SK-N-SH (cell line): ENCODE results near the gene KY. TPM values are rescaled to one million over a fixed set of nuclear protein-coding genes. Genes with fewer than 3 reads are reported as not detected.

Experiments
- CTCF ChIA-PET: fragments of 300-600, 350-600 bp; formaldehyde crosslinking; extraction: SDS; loops from one replicate; lab custom pipeline; 2021; lab: Yijun Ruan, JAX
- POLR2A ChIA-PET: fragments of 350-600 bp; sonication (Branson Sonifier 250); formaldehyde crosslinking; extraction: SDS; loops from one replicate; lab custom pipeline; 2020; ENCODE audit warnings: antibody characterized with exemption, inconsistent platforms; lab: Yijun Ruan, JAX
- DNase-seq: peaks from one replicate; pipeline ENCODE4 v3.0.0; 2012
- H2AFZ ChIP-seq: fragments of 200-600 bp; sonication (generic); 2 replicates; pipeline ENCODE4 v1.8.1; 2016; ENCODE audit warnings: antibody characterized with exemption, mild to moderate bottlenecking, low read depth
- H3F3A ChIP-seq: fragments of 200-600 bp; sonication (generic); replicated peaks from 2 replicates; pipeline ENCODE3; 2016; ENCODE audit warnings: antibody characterized with exemption, mild to moderate bottlenecking; ENCODE audit not compliant: insufficient read depth
- H3K27ac ChIP-seq, 2 experiments: fragments of 200-500 bp in 1 of 2; fragments of 200-600 bp in 1 of 2; sonication (Bioruptor generic) in 1 of 2; sonication (generic), shearing (Covaris generic) in 1 of 2; 2 replicates each; pipeline versions ENCODE4 v1.5.1 to v1.6.1; 2014 to 2016; ENCODE audit warnings: low read depth in 2 of 2, inconsistent platforms in 1 of 2, low read length in 1 of 2, mild to moderate bottlenecking in 1 of 2, mixed read lengths in 1 of 2
- H3K27me3 ChIP-seq: fragments of 200-600 bp; sonication (generic), shearing (Covaris generic); 2 replicates; pipeline ENCODE4 v1.6.1; 2016; ENCODE audit warnings: mixed run types; ENCODE audit not compliant: insufficient read depth
- H3K36me3 ChIP-seq, 2 experiments: fragments of 200-500 bp in 1 of 2; fragments of 200-600 bp in 1 of 2; sonication (Bioruptor generic) in 1 of 2; sonication (generic) in 1 of 2; replicated peaks in 1 of 2; 2 replicates each; pipeline versions ENCODE3 to v1.5.1; 2014 to 2016; ENCODE audit warnings: low read length in 1 of 2, mild to moderate bottlenecking in 1 of 2; ENCODE audit not compliant: insufficient read depth in 2 of 2, control insufficient read depth in 1 of 2
- H3K4me1 ChIP-seq, 2 experiments: fragments of 200-500 bp in 1 of 2; fragments of 200-600 bp in 1 of 2; sonication (Bioruptor generic) in 1 of 2; sonication (generic), shearing (Covaris generic) in 1 of 2; 2 replicates each; pipeline versions ENCODE4 v1.5.1 to v1.6.1; 2014 to 2016; ENCODE audit warnings: low read depth in 1 of 2, low read length in 1 of 2, mixed run types in 1 of 2; ENCODE audit not compliant: insufficient read depth in 2 of 2, control insufficient read depth in 1 of 2
- H3K4me2 ChIP-seq: fragments of 200-600 bp; sonication (generic), shearing (Covaris generic); 2 replicates; pipeline ENCODE4 v1.6.1; 2017; ENCODE audit warnings: mixed run types
- H3K4me3 ChIP-seq, 2 experiments: fragments of 200-500 bp in 1 of 2; fragments of 200-600 bp in 1 of 2; sonication (Bioruptor generic) in 1 of 2; sonication (generic), shearing (Covaris generic) in 1 of 2; 2 replicates each; pipeline versions ENCODE4 v1.5.1 to v1.8.1; 2014 to 2016; ENCODE audit warnings: low read depth in 2 of 2, inconsistent platforms in 1 of 2, low read length in 1 of 2, mild to moderate bottlenecking in 1 of 2, mixed read lengths in 1 of 2, moderate library complexity in 1 of 2
- H3K79me2 ChIP-seq: fragments of 200-600 bp; sonication (generic); 2 replicates; pipeline ENCODE4 v1.8.1; 2017; ENCODE audit warnings: mild to moderate bottlenecking; ENCODE audit not compliant: insufficient read depth
- H3K9ac ChIP-seq: fragments of 200-600 bp; sonication (generic); 2 replicates; pipeline ENCODE4 v1.6.1; 2017; ENCODE audit warnings: mixed run types
- H3K9me2 ChIP-seq: fragments of 200-600 bp; sonication (generic); 2 replicates; pipeline ENCODE4 v1.6.1; 2017; ENCODE audit warnings: mixed run types
- H3K9me3 ChIP-seq: fragments of 200-600 bp; sonication (generic); 2 replicates; pipeline ENCODE4 v1.6.1; 2017; ENCODE audit warnings: mixed run types, mild to moderate bottlenecking, moderate library complexity
- H4K20me1 ChIP-seq: fragments of 200-600 bp; sonication (generic); 2 replicates; pipeline ENCODE4 v1.6.1; 2017; ENCODE audit warnings: mild to moderate bottlenecking, mixed run types; ENCODE audit not compliant: insufficient read depth
- CTCF ChIP-seq: fragments of 200-600 bp; sonication (generic); IDR thresholded peaks from 2 replicates; pipeline ENCODE4 v1.6.1; 2017; ENCODE audit warnings: antibody characterized with exemption, mild to moderate bottlenecking, moderate library complexity
- EP300 ChIP-seq, 2 experiments: IDR thresholded peaks; 2 replicates each; pipeline versions ENCODE4 v1.4.0 to v1.6.1; 2012; ENCODE audit warnings: borderline replicate concordance in 1 of 2, low read depth in 1 of 2, low read length in 1 of 2
- FOSL2 ChIP-seq: IDR thresholded peaks from 2 replicates; pipeline ENCODE4 v1.4.0; 2012; ENCODE audit warnings: low read depth, mild to moderate bottlenecking, moderate library complexity, borderline replicate concordance
- FOXM1 ChIP-seq: IDR thresholded peaks from 2 replicates; pipeline ENCODE4 v1.4.0; 2012; ENCODE audit warnings: low read depth, mild to moderate bottlenecking
- GATA2 ChIP-seq: sonication (generic); formaldehyde crosslinking; IDR thresholded peaks from 2 replicates; pipeline ENCODE4 v1.5.0; 2020; ENCODE audit warnings: mild to moderate bottlenecking, missing genetic modification reagents
- JUND ChIP-seq: IDR thresholded peaks from 2 replicates; pipeline ENCODE4 v1.4.0; 2012
- MAX ChIP-seq: IDR thresholded peaks from 2 replicates; pipeline ENCODE4 v1.4.0; 2012; ENCODE audit warnings: low read depth
- MEF2A ChIP-seq: IDR thresholded peaks from 2 replicates; pipeline ENCODE4 v1.4.0; 2012; ENCODE audit warnings: low read depth, borderline replicate concordance
- MXI1 ChIP-seq: IDR thresholded peaks from 2 replicates; pipeline ENCODE4 v1.6.1; 2012; ENCODE audit warnings: mild to moderate bottlenecking, low read depth, low read length, improper control_type of control experiment
- NFIC ChIP-seq: IDR thresholded peaks from 2 replicates; pipeline ENCODE4 v1.4.0; 2012; ENCODE audit warnings: borderline replicate concordance
- NRF1 ChIP-seq: IDR thresholded peaks from 2 replicates; pipeline ENCODE4 v1.6.1; 2012; ENCODE audit warnings: low read depth, mild to moderate bottlenecking, low read length
- POLR2AphosphoS5 ChIP-seq: IDR thresholded peaks from 2 replicates; pipeline ENCODE4 v1.6.1; 2012; ENCODE audit warnings: low read depth, low read length
- REST ChIP-seq: IDR thresholded peaks from 2 replicates; pipeline ENCODE4 v1.6.1; 2012; ENCODE audit warnings: mild to moderate bottlenecking, low read depth, low read length, moderate library complexity
- RFX5 ChIP-seq: IDR thresholded peaks from 2 replicates; pipeline ENCODE4 v1.6.1; 2012; ENCODE audit warnings: mild to moderate bottlenecking, improper control_type of control experiment, low read length
- TCF12 ChIP-seq: IDR thresholded peaks from 2 replicates; pipeline ENCODE4 v1.4.0; 2012
- WGBS: methylation state at CpG from one replicate; pipeline ENCODE4 v1.1.6; 2017; ENCODE audit warnings: low lambda C conversion rate; 5-methylcytosine and 5-hydroxymethylcytosine counted together
- polyA plus RNA-seq, 3 experiments: library from polyadenylated mRNA; depleted of rRNA; stranded (reverse); fragments of >200 nt; gene quantifications; 2 replicates each; pipeline ENCODE4 v1.2.3, GENCODE V29; 2012
- TF ChIP-seq, protein P1 (sequence below): IDR thresholded peaks from 2 replicates; pipeline ENCODE4 v1.4.0; 2012; ENCODE audit warnings: low read depth, borderline replicate concordance
- TF ChIP-seq, protein P2 (sequence below): IDR thresholded peaks from 2 replicates; pipeline ENCODE4; 2012
- TF ChIP-seq, protein P3 (sequence below): IDR thresholded peaks from 2 replicates; pipeline ENCODE4 v1.4.0; 2012; ENCODE audit warnings: low read depth, borderline replicate concordance

The KY gene
- polyA plus RNA-seq, 1 of the 3 experiments (the other 2 are of a cell fraction): 2.4 TPM

GRCh38 chr3:134642445-134643149 is 8.2 kb downstream of the KY start:
- Histone ChIP-seq H3K9me3 (no peaks in the 10 kb centered on the region), H3K27ac (no peak overlapping the region), H3K36me3 (peaks cover 0 to 7% of the 10 kb centered on the region in 2 experiments), H3F3A (no peaks in the 10 kb centered on the region), H3K79me2 (no peaks in the 10 kb centered on the region), H3K9ac (no peak overlapping the region), H4K20me1 (no peaks in the 10 kb centered on the region), H3K4me1 (peaks cover 0 to 49% of the 10 kb centered on the region in 2 experiments; a peak in 1 of 4 replicates), H3K9me2 (no peaks in the 10 kb centered on the region), H3K27me3 (no peaks in the 10 kb centered on the region), H3K4me3 (no peak overlapping the region), H2AFZ (no peak overlapping the region), H3K4me2 (no peak overlapping the region)
- CTCF ChIA-PET: interaction anchor here (1.0 to 10.3 kb wide), 2 partner anchors 26 to 41 kb away, joined by 4 to 76 read pairs; no protein-coding TSS in a partner anchor
- WGBS: 74% methylated on average over 4 of the region's 5 CpGs
- POLR2A ChIA-PET: interaction anchor here (1.9 kb wide), 1 partner anchor 40 kb away, joined by 5 read pairs; no protein-coding TSS in a partner anchor
- TF ChIP-seq FOXM1 (no peak), NFIC (no peak), MEF2A (no peak), NRF1 (no peak), FOSL2 (no peak), TCF12 (no peak), REST (no peak), RFX5 (no peak), EP300 (IDR thresholded peaks at IDR 0.05; ENCODE audit: borderline replicate concordance in 1 of 2, low read depth in 1 of 2, low read length in 1 of 2) (no peak), GATA2 (CRISPR knock-in tag) (no peak), POLR2AphosphoS5 (no peak), MXI1 (no peak), CTCF (no peak), JUND (no peak), MAX (no peak)
- TF ChIP-seq, protein P1, sequence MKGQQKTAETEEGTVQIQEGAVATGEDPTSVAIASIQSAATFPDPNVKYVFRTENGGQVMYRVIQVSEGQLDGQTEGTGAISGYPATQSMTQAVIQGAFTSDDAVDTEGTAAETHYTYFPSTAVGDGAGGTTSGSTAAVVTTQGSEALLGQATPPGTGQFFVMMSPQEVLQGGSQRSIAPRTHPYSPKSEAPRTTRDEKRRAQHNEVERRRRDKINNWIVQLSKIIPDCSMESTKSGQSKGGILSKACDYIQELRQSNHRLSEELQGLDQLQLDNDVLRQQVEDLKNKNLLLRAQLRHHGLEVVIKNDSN: no peak
- TF ChIP-seq, protein P2, sequence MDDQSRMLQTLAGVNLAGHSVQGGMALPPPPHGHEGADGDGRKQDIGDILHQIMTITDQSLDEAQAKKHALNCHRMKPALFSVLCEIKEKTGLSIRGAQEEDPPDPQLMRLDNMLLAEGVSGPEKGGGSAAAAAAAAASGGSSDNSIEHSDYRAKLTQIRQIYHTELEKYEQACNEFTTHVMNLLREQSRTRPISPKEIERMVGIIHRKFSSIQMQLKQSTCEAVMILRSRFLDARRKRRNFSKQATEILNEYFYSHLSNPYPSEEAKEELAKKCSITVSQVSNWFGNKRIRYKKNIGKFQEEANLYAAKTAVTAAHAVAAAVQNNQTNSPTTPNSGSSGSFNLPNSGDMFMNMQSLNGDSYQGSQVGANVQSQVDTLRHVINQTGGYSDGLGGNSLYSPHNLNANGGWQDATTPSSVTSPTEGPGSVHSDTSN: no peak
- TF ChIP-seq, protein P3, sequence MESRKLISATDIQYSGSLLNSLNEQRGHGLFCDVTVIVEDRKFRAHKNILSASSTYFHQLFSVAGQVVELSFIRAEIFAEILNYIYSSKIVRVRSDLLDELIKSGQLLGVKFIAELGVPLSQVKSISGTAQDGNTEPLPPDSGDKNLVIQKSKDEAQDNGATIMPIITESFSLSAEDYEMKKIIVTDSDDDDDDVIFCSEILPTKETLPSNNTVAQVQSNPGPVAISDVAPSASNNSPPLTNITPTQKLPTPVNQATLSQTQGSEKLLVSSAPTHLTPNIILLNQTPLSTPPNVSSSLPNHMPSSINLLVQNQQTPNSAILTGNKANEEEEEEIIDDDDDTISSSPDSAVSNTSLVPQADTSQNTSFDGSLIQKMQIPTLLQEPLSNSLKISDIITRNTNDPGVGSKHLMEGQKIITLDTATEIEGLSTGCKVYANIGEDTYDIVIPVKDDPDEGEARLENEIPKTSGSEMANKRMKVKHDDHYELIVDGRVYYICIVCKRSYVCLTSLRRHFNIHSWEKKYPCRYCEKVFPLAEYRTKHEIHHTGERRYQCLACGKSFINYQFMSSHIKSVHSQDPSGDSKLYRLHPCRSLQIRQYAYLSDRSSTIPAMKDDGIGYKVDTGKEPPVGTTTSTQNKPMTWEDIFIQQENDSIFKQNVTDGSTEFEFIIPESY: no peak
- DNase-seq: no peak
